ENCODE data around the gene HDHD2.

DNA sequence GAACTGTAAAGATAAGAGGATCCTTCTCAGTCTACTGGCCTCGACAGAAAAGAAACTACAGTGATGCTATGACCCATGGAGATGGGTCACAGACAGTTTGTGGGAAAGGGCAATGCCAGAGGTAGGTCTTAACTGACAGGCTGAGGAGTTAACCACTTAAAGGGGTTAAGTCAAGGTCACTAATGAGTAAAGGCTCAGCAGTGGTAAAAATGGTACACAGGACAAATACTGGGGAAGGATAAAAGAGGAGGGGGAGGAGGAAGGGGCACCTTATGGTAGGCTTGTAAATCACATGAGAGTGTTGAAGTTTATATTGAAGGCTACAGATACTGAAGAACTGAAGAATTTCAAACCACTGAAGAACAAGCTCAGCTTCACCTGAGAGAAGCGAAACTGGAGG, 16.0 kb upstream of the HDHD2 start:
- TF ChIP-seq, protein P1, sequence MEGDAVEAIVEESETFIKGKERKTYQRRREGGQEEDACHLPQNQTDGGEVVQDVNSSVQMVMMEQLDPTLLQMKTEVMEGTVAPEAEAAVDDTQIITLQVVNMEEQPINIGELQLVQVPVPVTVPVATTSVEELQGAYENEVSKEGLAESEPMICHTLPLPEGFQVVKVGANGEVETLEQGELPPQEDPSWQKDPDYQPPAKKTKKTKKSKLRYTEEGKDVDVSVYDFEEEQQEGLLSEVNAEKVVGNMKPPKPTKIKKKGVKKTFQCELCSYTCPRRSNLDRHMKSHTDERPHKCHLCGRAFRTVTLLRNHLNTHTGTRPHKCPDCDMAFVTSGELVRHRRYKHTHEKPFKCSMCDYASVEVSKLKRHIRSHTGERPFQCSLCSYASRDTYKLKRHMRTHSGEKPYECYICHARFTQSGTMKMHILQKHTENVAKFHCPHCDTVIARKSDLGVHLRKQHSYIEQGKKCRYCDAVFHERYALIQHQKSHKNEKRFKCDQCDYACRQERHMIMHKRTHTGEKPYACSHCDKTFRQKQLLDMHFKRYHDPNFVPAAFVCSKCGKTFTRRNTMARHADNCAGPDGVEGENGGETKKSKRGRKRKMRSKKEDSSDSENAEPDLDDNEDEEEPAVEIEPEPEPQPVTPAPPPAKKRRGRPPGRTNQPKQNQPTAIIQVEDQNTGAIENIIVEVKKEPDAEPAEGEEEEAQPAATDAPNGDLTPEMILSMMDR (IDR thresholded peaks at IDR 0.05; ENCODE audit: insufficient read depth, low read length, poor library complexity, severe bottlenecking): no peak
- TF ChIP-seq EZH2phosphoT487 (conservative IDR thresholded peaks at IDR 0.05; ENCODE audit: low read length): no peak
